SK-N-SH treated with all-trans-retinoic acid at 6 μM for 48 hours (cell line): Measurements from ENCODE around the gene ALG3.

Experiments used
- ATAC-seq: fragments of 200-7000 bp; cut with Tn5 transposase; 3 replicates; pipeline ENCODE4 v1.9.1; 2020; ENCODE audit warnings: mild to moderate bottlenecking, moderate library complexity
- ARNTL ChIP-seq: fragments of 450-650 bp; formaldehyde crosslinking; IDR thresholded peaks from 2 replicates; pipeline ENCODE4 v1.5.0; 2020; ENCODE audit warnings: low read depth, mild to moderate bottlenecking, moderate library complexity, borderline replicate concordance
- CREB5 ChIP-seq: fragments of 250-450 bp; sonication (Bioruptor Pico); IDR thresholded peaks from 2 replicates; pipeline ENCODE4 v1.5.1; 2020; ENCODE audit warnings: low read depth, mild to moderate bottlenecking, moderate library complexity
- CSDC2 ChIP-seq: fragments of 250-450 bp; sonication (Bioruptor Pico); IDR thresholded peaks from 2 replicates; pipeline ENCODE4 v1.5.0; 2020; ENCODE audit warnings: mild to moderate bottlenecking, moderate library complexity
- ESRRG ChIP-seq: fragments of 250-450 bp; sonication (Bioruptor Pico); IDR thresholded peaks from 2 replicates; pipeline ENCODE4 v1.6.1; 2021; ENCODE audit warnings: mild to moderate bottlenecking
- GLIS3 ChIP-seq: fragments of 250-450 bp; sonication (Bioruptor Pico); IDR thresholded peaks from 2 replicates; pipeline ENCODE4 v1.5.0; 2020; ENCODE audit warnings: mild to moderate bottlenecking, moderate library complexity
- ISL1 ChIP-seq: fragments of 250-450 bp; sonication (Bioruptor Pico); IDR thresholded peaks from 2 replicates; pipeline ENCODE4 v2.1.2; 2022; ENCODE audit warnings: mild to moderate bottlenecking, moderate library complexity
- PATZ1 ChIP-seq: fragments of 250-450 bp; sonication (Bioruptor Pico); IDR thresholded peaks from 2 replicates; pipeline ENCODE4 v1.8.0; 2020; ENCODE audit warnings: mild to moderate bottlenecking, moderate library complexity, borderline replicate concordance
- PPARA ChIP-seq: fragments of 250-450 bp; sonication (Bioruptor Pico); IDR thresholded peaks from 2 replicates; pipeline ENCODE4 v1.5.0; 2020; ENCODE audit warnings: mild to moderate bottlenecking, borderline replicate concordance
- SNAI2 ChIP-seq: fragments of 250-450 bp; sonication (Bioruptor Pico); IDR thresholded peaks from 2 replicates; pipeline ENCODE4 v1.5.0; 2020; ENCODE audit warnings: mild to moderate bottlenecking, moderate library complexity
- TCF4 ChIP-seq: fragments of 250-450 bp; sonication (Bioruptor Pico); IDR thresholded peaks from 2 replicates; pipeline ENCODE4 v1.8.0; 2021; ENCODE audit warnings: mild to moderate bottlenecking, moderate library complexity, borderline replicate concordance
- TOX ChIP-seq: fragments of 250-450 bp; sonication (Bioruptor Pico); IDR thresholded peaks from 2 replicates; pipeline ENCODE4 v1.8.0; 2021; ENCODE audit warnings: mild to moderate bottlenecking, moderate library complexity, borderline replicate concordance
- TSHZ2 ChIP-seq: fragments of 250-450 bp; sonication (Bioruptor Pico); IDR thresholded peaks from 2 replicates; pipeline ENCODE4 v1.5.0; 2020; ENCODE audit warnings: mild to moderate bottlenecking, moderate library complexity
- ZC3H10 ChIP-seq: fragments of 250-450 bp; sonication (Bioruptor Pico); IDR thresholded peaks from 2 replicates; pipeline ENCODE4 v1.5.1; 2021; ENCODE audit warnings: mild to moderate bottlenecking, moderate library complexity
- ZFP30 ChIP-seq: fragments of 450-650 bp; formaldehyde crosslinking; IDR thresholded peaks from 2 replicates; pipeline ENCODE4 v1.5.0; 2022; ENCODE audit warnings: mild to moderate bottlenecking, moderate library complexity
- ZNF565 ChIP-seq: fragments of 450-650 bp; formaldehyde crosslinking; conservative IDR thresholded peaks from 2 replicates; pipeline ENCODE4 v1.5.0; 2020; ENCODE audit warnings: low read depth, mild to moderate bottlenecking, moderate library complexity
- ZNF70 ChIP-seq: fragments of 450-650 bp; formaldehyde crosslinking; IDR thresholded peaks from 2 replicates; pipeline ENCODE4 v1.5.0; 2020; ENCODE audit warnings: mild to moderate bottlenecking, moderate library complexity
- ZNF8 ChIP-seq: fragments of 450-650 bp; formaldehyde crosslinking; IDR thresholded peaks from 2 replicates; pipeline ENCODE4 v1.5.0; 2020; ENCODE audit warnings: mild to moderate bottlenecking, moderate library complexity

The ALG3 gene

GRCh38 chr3:184242297-184242685 lies 6.5 kb downstream of the ALG3 start (continued):
- TF ChIP-seq TSHZ2 (CRISPR knock-in tag): no peak

- TF ChIP-seq ZNF70 (CRISPR knock-in tag) (no peak), ZNF8 (no peak), TOX (no peak), ISL1 (CRISPR knock-in tag) (no peak), PATZ1 (CRISPR knock-in tag) (no peak), TSHZ2 (CRISPR knock-in tag) (no peak), CSDC2 (CRISPR knock-in tag) (no peak), ZC3H10 (CRISPR knock-in tag) (no peak), PPARA (CRISPR knock-in tag) (no peak), GLIS3 (CRISPR knock-in tag) (no peak)
- peak; percentile 55 for ATAC-seq
Measured at GRCh38 chr3:184241447-184242296, 7.1 kb downstream of the ALG3 start.

GRCh38 chr3:184241141-184241446 lies 7.7 kb downstream of the ALG3 start:
- no peak for TF ChIP-seq GLIS3 (CRISPR knock-in tag)
- no peak for TF ChIP-seq PPARA (CRISPR knock-in tag)
- no peak for TF ChIP-seq ISL1 (CRISPR knock-in tag)
- TF ChIP-seq TOX: no peak
- no peak for TF ChIP-seq TSHZ2 (CRISPR knock-in tag)
- TF ChIP-seq, all 23 proteins: peak for 0
- no peak for ATAC-seq

- peak; percentile 70 for ATAC-seq
- TF ChIP-seq ZNF565 (CRISPR knock-in tag): no peak
- TF ChIP-seq GLIS3 (CRISPR knock-in tag): no peak
- TF ChIP-seq TSHZ2 (CRISPR knock-in tag): no peak
- TF ChIP-seq SNAI2 (CRISPR knock-in tag): no peak
- TF ChIP-seq TCF4 (CRISPR knock-in tag): no peak
- TF ChIP-seq ESRRG (CRISPR knock-in tag): no peak
- no peak for TF ChIP-seq ZFP30 (CRISPR knock-in tag)
- TF ChIP-seq ZNF8: no peak
- no peak for TF ChIP-seq CREB5 (CRISPR knock-in tag)
- no peak for TF ChIP-seq ARNTL (CRISPR knock-in tag)
Measured at GRCh38 chr3:184240384-184241140, 8.2 kb downstream of the ALG3 start.
